ENCODE measurements around the gene HSFX1. TPM values are rescaled to one million over a fixed set of nuclear protein-coding genes. Genes with fewer than 3 reads are reported as not detected.
A peak's percentile ranks its signal among the peaks of the same experiment; 100 is the strongest.

Gene HSFX1
- total and polyA plus RNA-seq, 9 of the 15 experiments (the other 6 are each of a cell fraction or from before 2014, with no cell fraction given): 0.10 TPM; not detected in 8

- no peak for TF ChIP-seq ZNF512 (tag; IDR thresholded peaks at IDR 0.05)
- no peak for TF ChIP-seq PRPF4 (IDR thresholded peaks at IDR 0.05; ENCODE audit: insufficient read depth, low read depth, low read length, poor library complexity, severe bottlenecking)
Measured at GRCh38 chrX:149819371-149819770, 45.5 kb downstream of the HSFX1 start (continued).

- Histone ChIP-seq H2AFZ (ENCODE audit: low read depth, low read length) (no peak overlapping the region), H3K27me3 (ENCODE audit: control insufficient read depth in 2 of 2, insufficient read depth in 2 of 2, low read length in 2 of 2) (no peaks in the 10 kb centered on the region), H3K4me3 (no peak overlapping the region), H3K9me1 (ENCODE audit: control insufficient read depth, insufficient read depth, low read length) (no peaks in the 10 kb centered on the region), H3K27ac (ENCODE audit: extremely low read depth, low read depth, low read length) (no peak overlapping the region), H3K36me3 (ENCODE audit: control insufficient read depth, insufficient read depth, low read length) (no peaks in the 10 kb centered on the region), H4K20me1 (replicated peaks; ENCODE audit: control insufficient read depth, insufficient read depth, low read length) (no peaks in the 10 kb centered on the region), H3K9me3 (replicated peaks; ENCODE audit: control insufficient read depth, insufficient read depth, low read depth, low read length) (no peaks in the 10 kb centered on the region), H3K79me2 (ENCODE audit: control insufficient read depth, insufficient read depth, low read length) (no peaks in the 10 kb centered on the region), H3K4me1 (replicated peaks in 1 of 2; ENCODE audit: control insufficient read depth in 2 of 2, insufficient read depth in 2 of 2, low read length in 2 of 2) (no peaks in the 10 kb centered on the region; a peak in 1 of 5 replicates), H3K9ac (ENCODE audit: insufficient read depth in 1 of 2, low read depth in 2 of 2, low read length in 2 of 2) (no peak overlapping the region), H3K4me2 (ENCODE audit: insufficient read depth, low read length) (no peak overlapping the region)
- DNase-seq (ENCODE audit: extremely low read depth in 1 of 4, low spot score in 3 of 4) (peak in 2 of 4 experiments; percentile 16 to 54), FAIRE-seq (no peak), ATAC-seq (peak; percentile 76)
- ChIA-PET POLR2A (no interaction called here), CTCF (ENCODE audit: low intra/inter-chr PET ratio) (no interaction called here)
- intact Hi-C loops (cut with micrococcal nuclease): no loop called here
- 5% methylated on average over 3 of the region's 3 CpGs for WGBS (ENCODE audit: insufficient coverage, low coverage, missing lambda C conversion rate)
- no TSS peak for BruUV-seq (replicated peaks)
- in situ Hi-C loops (cut with MboI): no loop called here
- TF ChIP-seq SMC3 (conservative IDR thresholded peaks at IDR 0.05; ENCODE audit: insufficient read depth, low read depth, low read length) (0 out of 2 replicates have a peak, but pooled peaks have one; percentile 27), REST (IDR thresholded peaks at IDR 0.05; ENCODE audit: borderline replicate concordance) (peak; percentile 12; the same call in 1 of the 2 replicates), REST (CRISPR knock-in tag; IDR thresholded peaks at IDR 0.05; ENCODE audit: low read depth) (no peak), CTCFL (IDR thresholded peaks at IDR 0.05; ENCODE audit: borderline replicate concordance, insufficient read depth, low read depth, low read length, poor library complexity, severe bottlenecking) (peak; percentile 27)
Measured at GRCh38 chrX:149825424-149825823, 51.6 kb downstream of the HSFX1 start.

All from K562 (cell line).